SK-N-SH (cell line): ENCODE measurements around the gene SELENOV. TPM values are rescaled to one million over a fixed set of nuclear protein-coding genes. Genes with fewer than 3 reads are reported as not detected.

Experiments
- CTCF ChIA-PET: fragments of 300-600, 350-600 bp; formaldehyde crosslinking; extraction: SDS; loops from one replicate; lab custom pipeline; 2021; lab: Yijun Ruan, JAX
- POLR2A ChIA-PET: fragments of 350-600 bp; sonication (Branson Sonifier 250); formaldehyde crosslinking; extraction: SDS; loops from one replicate; lab custom pipeline; 2020; ENCODE audit warnings: antibody characterized with exemption, inconsistent platforms; lab: Yijun Ruan, JAX
- DNase-seq: peaks from one replicate; pipeline ENCODE4 v3.0.0; 2012
- H2AFZ ChIP-seq: fragments of 200-600 bp; sonication (generic); 2 replicates; pipeline ENCODE4 v1.8.1; 2016; ENCODE audit warnings: antibody characterized with exemption, mild to moderate bottlenecking, low read depth
- H3F3A ChIP-seq: fragments of 200-600 bp; sonication (generic); replicated peaks from 2 replicates; pipeline ENCODE3; 2016; ENCODE audit warnings: antibody characterized with exemption, mild to moderate bottlenecking; ENCODE audit not compliant: insufficient read depth
- H3K27ac ChIP-seq, 2 experiments: fragments of 200-500 bp in 1 of 2; fragments of 200-600 bp in 1 of 2; sonication (Bioruptor generic) in 1 of 2; sonication (generic), shearing (Covaris generic) in 1 of 2; 2 replicates each; pipeline versions ENCODE4 v1.5.1 to v1.6.1; 2014 to 2016; ENCODE audit warnings: low read depth in 2 of 2, inconsistent platforms in 1 of 2, low read length in 1 of 2, mild to moderate bottlenecking in 1 of 2, mixed read lengths in 1 of 2
- H3K27me3 ChIP-seq: fragments of 200-600 bp; sonication (generic), shearing (Covaris generic); 2 replicates; pipeline ENCODE4 v1.6.1; 2016; ENCODE audit warnings: mixed run types; ENCODE audit not compliant: insufficient read depth
- H3K36me3 ChIP-seq, 2 experiments: fragments of 200-500 bp in 1 of 2; fragments of 200-600 bp in 1 of 2; sonication (Bioruptor generic) in 1 of 2; sonication (generic) in 1 of 2; replicated peaks in 1 of 2; 2 replicates each; pipeline versions ENCODE3 to v1.5.1; 2014 to 2016; ENCODE audit warnings: low read length in 1 of 2, mild to moderate bottlenecking in 1 of 2; ENCODE audit not compliant: insufficient read depth in 2 of 2, control insufficient read depth in 1 of 2
- H3K4me1 ChIP-seq, 2 experiments: fragments of 200-500 bp in 1 of 2; fragments of 200-600 bp in 1 of 2; sonication (Bioruptor generic) in 1 of 2; sonication (generic), shearing (Covaris generic) in 1 of 2; 2 replicates each; pipeline versions ENCODE4 v1.5.1 to v1.6.1; 2014 to 2016; ENCODE audit warnings: low read depth in 1 of 2, low read length in 1 of 2, mixed run types in 1 of 2; ENCODE audit not compliant: insufficient read depth in 2 of 2, control insufficient read depth in 1 of 2
- H3K4me2 ChIP-seq: fragments of 200-600 bp; sonication (generic), shearing (Covaris generic); 2 replicates; pipeline ENCODE4 v1.6.1; 2017; ENCODE audit warnings: mixed run types
- H3K4me3 ChIP-seq, 2 experiments: fragments of 200-500 bp in 1 of 2; fragments of 200-600 bp in 1 of 2; sonication (Bioruptor generic) in 1 of 2; sonication (generic), shearing (Covaris generic) in 1 of 2; 2 replicates each; pipeline versions ENCODE4 v1.5.1 to v1.8.1; 2014 to 2016; ENCODE audit warnings: low read depth in 2 of 2, inconsistent platforms in 1 of 2, low read length in 1 of 2, mild to moderate bottlenecking in 1 of 2, mixed read lengths in 1 of 2, moderate library complexity in 1 of 2
- H3K79me2 ChIP-seq: fragments of 200-600 bp; sonication (generic); 2 replicates; pipeline ENCODE4 v1.8.1; 2017; ENCODE audit warnings: mild to moderate bottlenecking; ENCODE audit not compliant: insufficient read depth
- H3K9ac ChIP-seq: fragments of 200-600 bp; sonication (generic); 2 replicates; pipeline ENCODE4 v1.6.1; 2017; ENCODE audit warnings: mixed run types
- H3K9me2 ChIP-seq: fragments of 200-600 bp; sonication (generic); 2 replicates; pipeline ENCODE4 v1.6.1; 2017; ENCODE audit warnings: mixed run types
- H3K9me3 ChIP-seq: fragments of 200-600 bp; sonication (generic); 2 replicates; pipeline ENCODE4 v1.6.1; 2017; ENCODE audit warnings: mixed run types, mild to moderate bottlenecking, moderate library complexity
- H4K20me1 ChIP-seq: fragments of 200-600 bp; sonication (generic); 2 replicates; pipeline ENCODE4 v1.6.1; 2017; ENCODE audit warnings: mild to moderate bottlenecking, mixed run types; ENCODE audit not compliant: insufficient read depth
- CHD2 ChIP-seq: fragments of 150-350 bp; IDR thresholded peaks from 2 replicates; pipeline ENCODE4 v1.6.1; 2018; ENCODE audit warnings: low read length; ENCODE audit not compliant: partially characterized antibody
- ELF1 ChIP-seq: IDR thresholded peaks from 2 replicates; pipeline ENCODE4 v1.4.0; 2012
- EP300 ChIP-seq, 2 experiments: IDR thresholded peaks; 2 replicates each; pipeline versions ENCODE4 v1.4.0 to v1.6.1; 2012; ENCODE audit warnings: borderline replicate concordance in 1 of 2, low read depth in 1 of 2, low read length in 1 of 2
- EZH2phosphoT487 ChIP-seq: fragments of 200-600 bp; sonication (generic); IDR thresholded peaks from 2 replicates; pipeline ENCODE4 v1.6.1; 2017; ENCODE audit warnings: low read depth, mixed run types, mild to moderate bottlenecking, antibody characterized with exemption, moderate library complexity, borderline replicate concordance
- FOXJ3 ChIP-seq: sonication (generic); formaldehyde crosslinking; IDR thresholded peaks from 2 replicates; pipeline ENCODE4 v1.5.1; 2020; ENCODE audit warnings: mild to moderate bottlenecking, missing genetic modification reagents
- GATA2 ChIP-seq: sonication (generic); formaldehyde crosslinking; IDR thresholded peaks from 2 replicates; pipeline ENCODE4 v1.5.0; 2020; ENCODE audit warnings: mild to moderate bottlenecking, missing genetic modification reagents
- JUND ChIP-seq: IDR thresholded peaks from 2 replicates; pipeline ENCODE4 v1.4.0; 2012
- NFIC ChIP-seq: IDR thresholded peaks from 2 replicates; pipeline ENCODE4 v1.4.0; 2012; ENCODE audit warnings: borderline replicate concordance
- RXRA ChIP-seq: IDR thresholded peaks from 2 replicates; pipeline ENCODE4 v1.4.0; 2012; ENCODE audit warnings: low read depth, mild to moderate bottlenecking, borderline replicate concordance
- SIN3A ChIP-seq: IDR thresholded peaks from 2 replicates; pipeline ENCODE4 v1.6.1; 2012; ENCODE audit warnings: low read depth, mild to moderate bottlenecking, low read length, moderate library complexity, borderline replicate concordance
- TAF1 ChIP-seq: IDR thresholded peaks from 2 replicates; pipeline ENCODE4 v1.6.1; 2012; ENCODE audit warnings: low read depth, mild to moderate bottlenecking, low read length, moderate library complexity, borderline replicate concordance
- TEAD4 ChIP-seq: IDR thresholded peaks from 2 replicates; pipeline ENCODE4 v1.4.0; 2012; ENCODE audit warnings: mild to moderate bottlenecking, borderline replicate concordance; ENCODE audit not compliant: insufficient read depth
- USF1 ChIP-seq: IDR thresholded peaks from 2 replicates; pipeline ENCODE4 v1.4.0; 2012; ENCODE audit warnings: low read depth, borderline replicate concordance
- YY1 ChIP-seq: IDR thresholded peaks from 2 replicates; pipeline ENCODE4 v1.4.0; 2012; ENCODE audit warnings: low read depth, mild to moderate bottlenecking
- WGBS: methylation state at CpG from one replicate; pipeline ENCODE4 v1.1.6; 2017; ENCODE audit warnings: low lambda C conversion rate; 5-methylcytosine and 5-hydroxymethylcytosine counted together
- polyA plus RNA-seq, 3 experiments: library from polyadenylated mRNA; depleted of rRNA; stranded (reverse); fragments of >200 nt; gene quantifications; 2 replicates each; pipeline ENCODE4 v1.2.3, GENCODE V29; 2012
- TF ChIP-seq, protein P1 (sequence below): IDR thresholded peaks from 2 replicates; pipeline ENCODE4; 2012
- TF ChIP-seq, protein P2 (sequence below): fragments of 200-600 bp; sonication (generic); IDR thresholded peaks from 2 replicates; pipeline ENCODE4 v1.6.1; 2017; ENCODE audit warnings: antibody characterized with exemption, mild to moderate bottlenecking, moderate library complexity
- TF ChIP-seq, protein P3 (sequence below): fragments of 150-350 bp; IDR thresholded peaks from 2 replicates; pipeline ENCODE4 v1.6.1; 2017; ENCODE audit warnings: antibody characterized with exemption, low read length, low read depth, borderline replicate concordance

Gene SELENOV
- polyA plus RNA-seq, 1 of the 3 experiments (the other 2 are of a cell fraction) = 0.08 TPM

GRCh38 chr19:39489756-39490155 lies 25.2 kb upstream of the SELENOV start (continued):
- TF ChIP-seq CHD2 (no peak), RXRA (no peak), FOXJ3 (CRISPR knock-in tag) (no peak), JUND (no peak)

GRCh38 chr19:39492225-39492624 lies 22.7 kb upstream of the SELENOV start:
- Histone ChIP-seq H3K9me2 (no peaks in the 10 kb centered on the region), H3K79me2 (no peaks in the 10 kb centered on the region), H2AFZ (no peak overlapping the region), H3K4me1 (no peaks in the 10 kb centered on the region), H3K4me2 (no peak overlapping the region), H4K20me1 (no peaks in the 10 kb centered on the region), H3K36me3 (peaks cover 4 to 21% of the 10 kb centered on the region in 2 experiments), H3K27me3 (no peaks in the 10 kb centered on the region), H3K27ac (no peak overlapping the region), H3F3A (peaks cover 3% of the 10 kb centered on the region), H3K9ac (no peak overlapping the region), H3K9me3 (no peaks in the 10 kb centered on the region), H3K4me3 (no peak overlapping the region)
- DNase-seq = no peak
- TF ChIP-seq, protein P1, sequence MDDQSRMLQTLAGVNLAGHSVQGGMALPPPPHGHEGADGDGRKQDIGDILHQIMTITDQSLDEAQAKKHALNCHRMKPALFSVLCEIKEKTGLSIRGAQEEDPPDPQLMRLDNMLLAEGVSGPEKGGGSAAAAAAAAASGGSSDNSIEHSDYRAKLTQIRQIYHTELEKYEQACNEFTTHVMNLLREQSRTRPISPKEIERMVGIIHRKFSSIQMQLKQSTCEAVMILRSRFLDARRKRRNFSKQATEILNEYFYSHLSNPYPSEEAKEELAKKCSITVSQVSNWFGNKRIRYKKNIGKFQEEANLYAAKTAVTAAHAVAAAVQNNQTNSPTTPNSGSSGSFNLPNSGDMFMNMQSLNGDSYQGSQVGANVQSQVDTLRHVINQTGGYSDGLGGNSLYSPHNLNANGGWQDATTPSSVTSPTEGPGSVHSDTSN = no peak
- TF ChIP-seq FOXJ3 (CRISPR knock-in tag) = no peak
- TF ChIP-seq NFIC = no peak
- TF ChIP-seq CHD2 = no peak
- TF ChIP-seq, protein P2, sequence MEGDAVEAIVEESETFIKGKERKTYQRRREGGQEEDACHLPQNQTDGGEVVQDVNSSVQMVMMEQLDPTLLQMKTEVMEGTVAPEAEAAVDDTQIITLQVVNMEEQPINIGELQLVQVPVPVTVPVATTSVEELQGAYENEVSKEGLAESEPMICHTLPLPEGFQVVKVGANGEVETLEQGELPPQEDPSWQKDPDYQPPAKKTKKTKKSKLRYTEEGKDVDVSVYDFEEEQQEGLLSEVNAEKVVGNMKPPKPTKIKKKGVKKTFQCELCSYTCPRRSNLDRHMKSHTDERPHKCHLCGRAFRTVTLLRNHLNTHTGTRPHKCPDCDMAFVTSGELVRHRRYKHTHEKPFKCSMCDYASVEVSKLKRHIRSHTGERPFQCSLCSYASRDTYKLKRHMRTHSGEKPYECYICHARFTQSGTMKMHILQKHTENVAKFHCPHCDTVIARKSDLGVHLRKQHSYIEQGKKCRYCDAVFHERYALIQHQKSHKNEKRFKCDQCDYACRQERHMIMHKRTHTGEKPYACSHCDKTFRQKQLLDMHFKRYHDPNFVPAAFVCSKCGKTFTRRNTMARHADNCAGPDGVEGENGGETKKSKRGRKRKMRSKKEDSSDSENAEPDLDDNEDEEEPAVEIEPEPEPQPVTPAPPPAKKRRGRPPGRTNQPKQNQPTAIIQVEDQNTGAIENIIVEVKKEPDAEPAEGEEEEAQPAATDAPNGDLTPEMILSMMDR = no peak
- no peak for TF ChIP-seq EP300 (IDR thresholded peaks at IDR 0.05; ENCODE audit: borderline replicate concordance in 1 of 2, low read depth in 1 of 2, low read length in 1 of 2)
- no peak for TF ChIP-seq SIN3A
- no peak for TF ChIP-seq TEAD4
- no peak for TF ChIP-seq JUND
- no peak for TF ChIP-seq YY1
- 95% methylated on average over 6 of the region's 6 CpGs for WGBS
- ChIA-PET POLR2A (no interaction called here), CTCF (interaction anchor here (1.2 to 1.4 kb wide), 2 partner anchors 10 to 41 kb away, joined by 4 to 5 read pairs; partner anchors contain the start of gene EID2B)

DNA sequence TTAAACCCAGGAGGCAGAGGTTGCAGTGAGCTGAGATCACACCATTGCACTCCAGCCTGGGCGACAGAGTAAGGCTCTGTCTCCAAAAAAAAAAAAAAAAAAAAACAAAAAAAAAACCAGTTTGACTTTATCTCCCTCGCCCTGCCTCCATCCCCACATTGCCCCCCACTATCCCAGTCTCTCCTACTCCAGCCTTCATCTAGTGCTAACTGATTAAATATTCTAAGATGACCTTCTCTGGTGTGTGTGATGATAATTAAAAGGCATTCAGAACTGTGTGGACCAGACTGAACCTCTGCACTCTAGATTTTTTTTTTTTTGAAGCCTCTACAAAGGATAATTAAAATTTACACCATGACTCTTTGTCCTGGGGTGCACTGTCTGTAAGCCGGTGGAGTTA lies 22.2 kb upstream of the SELENOV start:
- H3K36me3 ChIP-seq = peaks cover 4 to 21% of the 10 kb centered on the region in 2 experiments
- no peaks in the 10 kb centered on the region; a peak in 1 of 4 replicates for H3K4me1 ChIP-seq
- no peak overlapping the region for H3K9ac ChIP-seq
- no peak overlapping the region for H3K4me3 ChIP-seq
- no peaks in the 10 kb centered on the region for H4K20me1 ChIP-seq
- H2AFZ ChIP-seq = no peak overlapping the region
- H3K27me3 ChIP-seq = no peaks in the 10 kb centered on the region; the same call in 1 of the 2 replicates
- WGBS = 92% methylated on average over 3 of the region's 3 CpGs
- DNase-seq = no peak
- no peak overlapping the region for H3K4me2 ChIP-seq
- TF ChIP-seq ELF1 (no peak), TAF1 (no peak), USF1 (no peak), GATA2 (CRISPR knock-in tag) (no peak), JUND (no peak), EZH2phosphoT487 (no peak), EP300 (IDR thresholded peaks at IDR 0.05; ENCODE audit: borderline replicate concordance in 1 of 2, low read depth in 1 of 2, low read length in 1 of 2) (no peak), RXRA (no peak)
- TF ChIP-seq, protein P1 = no peak
- TF ChIP-seq, protein P3, sequence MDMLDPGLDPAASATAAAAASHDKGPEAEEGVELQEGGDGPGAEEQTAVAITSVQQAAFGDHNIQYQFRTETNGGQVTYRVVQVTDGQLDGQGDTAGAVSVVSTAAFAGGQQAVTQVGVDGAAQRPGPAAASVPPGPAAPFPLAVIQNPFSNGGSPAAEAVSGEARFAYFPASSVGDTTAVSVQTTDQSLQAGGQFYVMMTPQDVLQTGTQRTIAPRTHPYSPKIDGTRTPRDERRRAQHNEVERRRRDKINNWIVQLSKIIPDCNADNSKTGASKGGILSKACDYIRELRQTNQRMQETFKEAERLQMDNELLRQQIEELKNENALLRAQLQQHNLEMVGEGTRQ = no peak
- TF ChIP-seq, all 33 proteins: peak for 0
- Histone ChIP-seq H3K27ac (no peak overlapping the region), H3F3A (peaks cover 3% of the 10 kb centered on the region), H3K79me2 (no peaks in the 10 kb centered on the region), H3K9me3 (no peaks in the 10 kb centered on the region), H3K9me2 (no peaks in the 10 kb centered on the region)
- ChIA-PET CTCF (no interaction called here), POLR2A (no interaction called here)
